ENCODE data around the gene PPM1L.

GRCh38 chr3:160792540-160792939 lies 36.5 kb downstream of the PPM1L start:
- no peak for TF ChIP-seq GATA2 (IDR thresholded peaks at IDR 0.05; ENCODE audit: low read depth, low read length)
- no peak for TF ChIP-seq GATA3 (IDR thresholded peaks at IDR 0.05; ENCODE audit: low read depth, low read length)
